Tibial nerve (tissue), 4 donors: ENCODE data around the gene SP3. TPM values are rescaled to one million over a fixed set of nuclear protein-coding genes. Genes with fewer than 3 reads are reported as not detected.
A peak's percentile ranks its signal among the peaks of the same experiment; 100 is the strongest.

Experiments
- DNase-seq, 2 donors: peaks; one replicate each; pipeline ENCODE4 v3.0.0-alpha.2; 2019; ENCODE audit warnings: low spot score in 2 of 2
- H3K27ac ChIP-seq, 4 donors: fragments of 200-600 bp; sonication (generic) in 3 of 4; one replicate each; pipeline ENCODE4 v1.5.1; 2017 to 2019; ENCODE audit warnings: mild to moderate bottlenecking in 1 of 4
- H3K27me3 ChIP-seq, 2 donors: fragments of 200-600 bp; sonication (generic) in 1 of 2; one replicate each; pipeline versions ENCODE4 v1.5.1 to v1.6.0; 2017 to 2019
- H3K36me3 ChIP-seq, 3 donors: fragments of 200-600 bp; sonication (generic); one replicate each; pipeline ENCODE4 v1.5.1; 2018 to 2019
- H3K4me1 ChIP-seq, 4 donors: fragments of 200-600 bp; sonication (generic) in 3 of 4; one replicate each; pipeline ENCODE4 v1.5.1; 2017 to 2019
- H3K4me3 ChIP-seq, 4 donors: fragments of 200-600 bp; sonication (generic) in 3 of 4; one replicate each; pipeline ENCODE4 v1.5.1; 2017 to 2019; ENCODE audit warnings: mild to moderate bottlenecking in 1 of 4, moderate library complexity in 1 of 4
- H3K9me3 ChIP-seq, 4 donors: fragments of 200-600 bp; sonication (generic) in 3 of 4; one replicate each; pipeline ENCODE4 v1.5.1; 2017 to 2019
- EP300 ChIP-seq, 2 donors: sonication (generic); formaldehyde crosslinking; IDR thresholded peaks; one replicate each; pipeline ENCODE4 v1.6.1; 2017; ENCODE audit warnings: antibody characterized with exemption in 2 of 2, mild to moderate bottlenecking in 1 of 2
- POLR2A ChIP-seq, 2 donors: fragments of 450-650 bp; IDR thresholded peaks; one replicate each; pipeline ENCODE4 v1.6.1; 2017; ENCODE audit warnings: antibody characterized with exemption in 2 of 2, mild to moderate bottlenecking in 2 of 2, moderate library complexity in 2 of 2
- WGBS, 2 donors: methylation state at CpG; one replicate each; pipeline ENCODE4 v1.1.5; 2018; 5-methylcytosine and 5-hydroxymethylcytosine counted together
- total RNA-seq, 4 donors: library from RNA; depleted of rRNA; stranded (reverse); fragments of >200 nt; gene quantifications; one replicate each; pipeline ENCODE4 v1.1.0, GENCODE V29; 2016
- TF ChIP-seq, protein P1 (sequence below), 5 experiments: fragments of 200-600 bp in 3 of 5; fragments of 450-650 bp in 2 of 5; sonication (generic) in 3 of 5; IDR thresholded peaks; one replicate each; pipeline ENCODE4 v1.5.1; 2016 to 2019; ENCODE audit warnings: antibody characterized with exemption in 5 of 5, mild to moderate bottlenecking in 3 of 5, moderate library complexity in 2 of 5

Gene SP3
- total RNA-seq, 4 donors from 2014 or later: 72.5 to 152 (median 128) TPM

DNA sequence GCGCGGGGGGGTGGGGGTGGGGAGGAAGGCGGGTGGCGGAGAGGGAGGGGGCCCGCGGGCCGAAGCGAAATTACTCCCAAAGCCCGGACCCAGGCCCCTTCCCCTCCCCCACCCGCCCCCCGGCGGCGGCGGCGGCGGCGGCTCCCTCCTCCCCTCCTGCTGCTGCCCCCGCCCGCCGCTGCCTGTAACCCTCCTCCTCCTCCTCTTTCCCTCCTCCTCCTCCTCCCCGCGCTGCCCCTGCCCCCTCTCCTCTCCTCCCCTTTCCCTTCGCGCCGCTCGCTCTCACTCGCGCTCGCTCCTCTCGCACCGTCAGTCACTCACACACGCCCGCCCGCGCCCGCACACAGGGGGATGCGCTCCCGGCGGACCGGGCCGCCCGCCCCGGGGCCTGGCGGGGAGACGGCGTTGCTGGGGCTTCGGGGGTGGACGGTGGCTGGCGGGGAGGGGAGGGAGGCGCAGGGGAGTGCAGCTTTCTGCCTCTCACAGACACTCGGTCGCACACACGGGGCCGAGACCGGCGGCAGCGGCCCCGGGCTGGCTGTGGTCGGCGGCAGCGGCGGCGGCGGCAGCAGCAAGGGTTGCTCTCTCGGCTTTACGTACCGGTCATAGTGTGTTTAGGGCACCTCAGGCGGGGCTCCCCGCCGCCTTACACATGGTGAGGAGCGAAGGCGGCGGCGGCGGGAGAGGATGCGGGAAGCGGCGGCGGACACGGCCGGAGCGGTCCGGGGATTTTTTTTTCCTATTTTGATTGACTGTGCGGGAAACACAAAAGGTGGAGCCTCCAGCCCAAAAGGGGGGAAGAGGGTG lies 405 bp downstream of the SP3 start:
- peak overlapping the region; percentile 83 to 99 (median 96) for H3K4me3 ChIP-seq
- TF ChIP-seq EP300 (IDR thresholded peaks at IDR 0.05) (no peak), POLR2A (IDR thresholded peaks at IDR 0.05) (peak in 1 of 2 donors; percentile 18)
- peaks cover 0 to 11% (median 0%) of the 10 kb centered on the region in 4 donors for H3K9me3 ChIP-seq
- WGBS, 2 donors: 0% methylated on average over 51 to 56 of the region's 84 CpGs
- peak overlapping the region; percentile 97 to 100 (median 100) for H3K27ac ChIP-seq
- DNase-seq: peak; percentile 73 to 81
- peaks cover 0 to 35% (median 19%) of the 10 kb centered on the region in 4 donors for H3K4me1 ChIP-seq
- H3K27me3 ChIP-seq: no peaks in the 10 kb centered on the region
- peaks cover 0 to 17% (median 0%) of the 10 kb centered on the region in 3 donors for H3K36me3 ChIP-seq

DNA sequence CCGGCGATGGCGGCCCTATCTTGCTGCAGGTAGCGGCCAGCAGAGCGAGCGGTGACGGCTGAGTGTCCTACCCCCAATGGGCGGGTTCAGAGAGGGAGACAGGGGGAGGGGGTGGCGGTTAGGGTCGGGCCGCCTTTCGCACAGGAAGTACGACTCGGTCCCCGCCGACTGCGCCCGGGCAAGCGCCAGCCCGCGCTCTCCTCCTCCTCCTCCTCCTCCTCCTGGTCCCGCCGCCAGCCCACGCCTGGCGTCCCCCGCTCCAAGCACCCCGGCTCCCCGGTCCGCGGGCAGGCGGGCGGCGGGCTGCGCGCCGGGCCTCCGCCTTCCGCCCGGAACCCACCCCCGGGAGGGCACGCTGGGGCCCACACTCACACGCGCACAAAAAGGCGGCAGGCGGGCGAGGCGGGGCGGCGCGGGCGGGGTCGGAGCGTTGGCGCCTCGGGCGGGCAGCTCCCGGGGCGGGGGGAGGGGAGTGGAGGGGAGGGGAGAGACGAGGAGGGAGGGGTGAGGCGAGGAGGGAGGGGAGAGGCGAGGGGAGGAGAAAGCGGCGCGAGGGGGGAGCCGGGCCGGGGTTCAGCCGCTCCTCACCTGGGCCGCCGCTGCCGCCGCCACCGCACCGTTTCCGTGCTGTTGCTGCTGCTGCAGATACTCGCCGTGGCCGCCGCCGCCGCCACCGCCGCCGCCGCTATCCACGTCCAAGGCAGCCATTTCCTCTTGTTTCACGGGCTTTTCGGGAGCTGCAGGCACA lies 1.2 kb downstream of the SP3 start:
- peaks cover 0 to 22% (median 0%) of the 10 kb centered on the region in 3 donors for H3K36me3 ChIP-seq
- no peaks in the 10 kb centered on the region for H3K27me3 ChIP-seq
- peaks cover 0 to 11% (median 0%) of the 10 kb centered on the region in 4 donors for H3K9me3 ChIP-seq
- peak; percentile 82 to 85 for DNase-seq
- H3K4me3 ChIP-seq: peak overlapping the region; percentile 83 to 99 (median 96)
- H3K27ac ChIP-seq: peak overlapping the region; percentile 97 to 100 (median 100)
- 0% methylated on average over 2 to 12 of the region's 87 CpGs for WGBS, 2 donors
- peaks cover 0 to 38% (median 22%) of the 10 kb centered on the region in 4 donors for H3K4me1 ChIP-seq
- TF ChIP-seq EP300 (IDR thresholded peaks at IDR 0.05) (no peak), POLR2A (IDR thresholded peaks at IDR 0.05) (peak; percentile 17 to 62)
- TF ChIP-seq, protein P1, sequence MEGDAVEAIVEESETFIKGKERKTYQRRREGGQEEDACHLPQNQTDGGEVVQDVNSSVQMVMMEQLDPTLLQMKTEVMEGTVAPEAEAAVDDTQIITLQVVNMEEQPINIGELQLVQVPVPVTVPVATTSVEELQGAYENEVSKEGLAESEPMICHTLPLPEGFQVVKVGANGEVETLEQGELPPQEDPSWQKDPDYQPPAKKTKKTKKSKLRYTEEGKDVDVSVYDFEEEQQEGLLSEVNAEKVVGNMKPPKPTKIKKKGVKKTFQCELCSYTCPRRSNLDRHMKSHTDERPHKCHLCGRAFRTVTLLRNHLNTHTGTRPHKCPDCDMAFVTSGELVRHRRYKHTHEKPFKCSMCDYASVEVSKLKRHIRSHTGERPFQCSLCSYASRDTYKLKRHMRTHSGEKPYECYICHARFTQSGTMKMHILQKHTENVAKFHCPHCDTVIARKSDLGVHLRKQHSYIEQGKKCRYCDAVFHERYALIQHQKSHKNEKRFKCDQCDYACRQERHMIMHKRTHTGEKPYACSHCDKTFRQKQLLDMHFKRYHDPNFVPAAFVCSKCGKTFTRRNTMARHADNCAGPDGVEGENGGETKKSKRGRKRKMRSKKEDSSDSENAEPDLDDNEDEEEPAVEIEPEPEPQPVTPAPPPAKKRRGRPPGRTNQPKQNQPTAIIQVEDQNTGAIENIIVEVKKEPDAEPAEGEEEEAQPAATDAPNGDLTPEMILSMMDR (IDR thresholded peaks at IDR 0.05): peak in 2 of 5 experiments; percentile 11 to 12

DNA sequence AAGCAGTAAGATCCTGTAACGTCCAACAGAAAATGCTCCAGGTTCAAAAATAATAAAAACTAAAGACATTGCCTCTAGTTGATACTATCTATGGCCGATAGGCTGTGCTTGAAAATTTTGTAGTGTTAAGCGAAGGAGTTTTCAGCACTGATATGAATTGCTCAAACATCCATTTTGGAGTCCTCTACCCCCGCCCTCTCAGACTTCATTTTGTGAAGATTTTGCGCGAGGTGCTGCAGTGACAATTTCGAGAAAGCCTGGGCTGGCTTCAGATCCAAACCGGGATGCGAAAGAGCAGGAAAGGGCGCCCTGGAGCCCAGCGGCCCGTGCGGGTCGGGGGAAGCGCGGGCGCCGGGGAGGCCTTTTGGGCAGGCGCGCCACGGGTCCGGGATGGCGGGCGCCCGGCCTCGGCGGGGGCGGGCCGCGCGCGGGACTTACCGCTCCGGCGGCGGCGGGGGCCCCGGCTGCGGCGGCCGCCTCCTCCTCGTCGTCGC lies 1.8 kb downstream of the SP3 start:
- no peaks in the 10 kb centered on the region for H3K27me3 ChIP-seq
- H3K27ac ChIP-seq: peak overlapping the region; percentile 97 to 100 (median 100)
- H3K4me1 ChIP-seq: peaks cover 0 to 43% (median 24%) of the 10 kb centered on the region in 4 donors
- peaks cover 0 to 22% (median 0%) of the 10 kb centered on the region in 3 donors for H3K36me3 ChIP-seq
- TF ChIP-seq, protein P1 (IDR thresholded peaks at IDR 0.05): peak; percentile 21 to 56 (median 37)
- no peak for TF ChIP-seq POLR2A (IDR thresholded peaks at IDR 0.05)
- TF ChIP-seq EP300 (IDR thresholded peaks at IDR 0.05): no peak
- peak overlapping the region; percentile 61 to 99 (median 96) for H3K4me3 ChIP-seq
- 0 to 1% methylated on average over 17 to 22 of the region's 44 CpGs for WGBS, 2 donors
- DNase-seq: peak in 1 of 2 donors; percentile 41
- H3K9me3 ChIP-seq: peaks cover 0 to 11% (median 0%) of the 10 kb centered on the region in 4 donors

DNA sequence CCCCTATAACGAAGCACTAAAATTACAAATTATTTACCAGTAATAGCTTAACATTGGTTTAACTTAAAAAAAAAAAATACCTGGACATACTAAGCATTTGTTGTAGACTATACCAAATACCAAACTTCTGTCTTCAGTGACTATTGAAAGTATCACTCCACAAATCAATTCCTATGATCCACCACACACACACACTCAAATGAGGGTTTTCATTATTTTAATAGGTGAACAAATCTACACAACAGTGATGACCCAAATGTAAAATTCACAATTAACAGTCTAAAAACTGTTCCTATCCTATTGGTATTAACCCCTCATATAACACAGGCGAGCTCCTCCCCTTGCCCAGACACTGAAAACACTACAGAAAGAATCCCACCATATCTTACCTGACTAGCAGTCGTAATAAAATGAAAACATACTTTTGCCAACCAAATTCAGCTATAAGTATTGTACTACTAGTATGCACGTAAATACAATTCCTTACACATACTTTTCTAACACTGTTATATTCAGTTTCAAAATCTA lies 2.5 kb downstream of the SP3 start:
- no peak for DNase-seq
- Histone ChIP-seq H3K36me3 (peaks cover 0 to 22% (median 0%) of the 10 kb centered on the region in 3 donors), H3K9me3 (peaks cover 0 to 11% (median 0%) of the 10 kb centered on the region in 4 donors), H3K4me1 (peaks cover 0 to 51% (median 31%) of the 10 kb centered on the region in 4 donors), H3K27ac (peak overlapping the region; percentile 97 to 100 (median 100)), H3K27me3 (no peaks in the 10 kb centered on the region), H3K4me3 (peak overlapping the region; percentile 61 to 99 (median 96))
- WGBS, 2 donors: 16 to 18% methylated on average over 4 of the region's 4 CpGs
- TF ChIP-seq EP300 (IDR thresholded peaks at IDR 0.05): no peak

DNA sequence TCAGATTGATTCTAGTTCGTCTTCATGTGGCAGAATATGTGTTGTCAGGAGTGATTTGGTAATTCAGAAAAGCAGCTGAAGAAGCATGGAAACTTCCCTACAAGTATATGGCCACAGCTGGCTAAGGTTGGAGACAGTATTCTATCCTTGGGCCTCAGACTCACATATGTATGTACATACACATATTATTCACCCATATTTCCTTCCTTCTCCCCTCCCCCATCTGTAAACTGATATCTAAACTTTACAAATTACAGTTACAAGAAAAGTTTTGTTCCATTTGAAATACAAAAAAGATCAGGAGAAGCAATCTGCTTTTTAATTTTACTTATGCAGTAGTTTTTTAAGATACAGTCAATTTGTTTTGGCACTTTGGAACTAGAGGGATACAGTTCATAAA lies 3.1 kb downstream of the SP3 start:
- Histone ChIP-seq H3K4me1 (peaks cover 0 to 56% (median 33%) of the 10 kb centered on the region in 4 donors), H3K36me3 (peaks cover 0 to 22% (median 0%) of the 10 kb centered on the region in 3 donors), H3K9me3 (peaks cover 0 to 11% (median 0%) of the 10 kb centered on the region in 4 donors), H3K4me3 (peak overlapping the region in 2 of 4 donors; percentile 99), H3K27me3 (no peaks in the 10 kb centered on the region), H3K27ac (peak overlapping the region; percentile 97 to 100 (median 100))
- WGBS, 2 donors: 74 to 76% methylated on average over 1 of the region's 1 CpG
- DNase-seq: no peak
- TF ChIP-seq POLR2A (IDR thresholded peaks at IDR 0.05) (no peak), EP300 (IDR thresholded peaks at IDR 0.05) (no peak)
- TF ChIP-seq, protein P1 (IDR thresholded peaks at IDR 0.05): no peak
